NAMALWA (cell line): ENCODE results near the gene VSTM2L.
"Not testable (repeated sequence)": the region's sequence is repeated elsewhere in the genome, so short reads cannot be mapped to it uniquely, and the experiment has no call there.

Experiments used
- DNase-seq: peaks from one replicate; pipeline ENCODE4 v3.0.0-alpha.2; 2015; ENCODE audit warnings: low spot score

VSTM2L gene

DNA sequence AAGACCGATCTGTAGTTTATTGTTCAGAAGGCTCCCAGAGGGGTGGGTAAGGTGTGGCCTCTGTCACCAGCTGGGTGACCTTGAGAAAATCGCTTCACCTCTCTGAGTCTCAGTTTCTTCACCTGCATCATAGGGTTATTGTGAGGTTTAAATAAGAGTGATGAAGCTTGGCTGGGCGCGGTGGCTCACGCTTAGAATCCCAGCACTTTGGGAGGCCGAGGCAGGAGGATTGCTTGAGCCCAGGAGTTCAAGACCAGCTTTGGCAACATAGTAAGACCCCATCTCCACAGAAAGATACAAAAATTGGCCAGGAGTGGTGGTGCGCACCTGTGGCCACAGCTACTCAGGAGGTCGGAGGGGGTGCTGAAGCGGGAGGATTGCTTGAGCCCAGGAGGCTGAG is 36.0 kb downstream of the VSTM2L start:
- no peak for DNase-seq

DNA sequence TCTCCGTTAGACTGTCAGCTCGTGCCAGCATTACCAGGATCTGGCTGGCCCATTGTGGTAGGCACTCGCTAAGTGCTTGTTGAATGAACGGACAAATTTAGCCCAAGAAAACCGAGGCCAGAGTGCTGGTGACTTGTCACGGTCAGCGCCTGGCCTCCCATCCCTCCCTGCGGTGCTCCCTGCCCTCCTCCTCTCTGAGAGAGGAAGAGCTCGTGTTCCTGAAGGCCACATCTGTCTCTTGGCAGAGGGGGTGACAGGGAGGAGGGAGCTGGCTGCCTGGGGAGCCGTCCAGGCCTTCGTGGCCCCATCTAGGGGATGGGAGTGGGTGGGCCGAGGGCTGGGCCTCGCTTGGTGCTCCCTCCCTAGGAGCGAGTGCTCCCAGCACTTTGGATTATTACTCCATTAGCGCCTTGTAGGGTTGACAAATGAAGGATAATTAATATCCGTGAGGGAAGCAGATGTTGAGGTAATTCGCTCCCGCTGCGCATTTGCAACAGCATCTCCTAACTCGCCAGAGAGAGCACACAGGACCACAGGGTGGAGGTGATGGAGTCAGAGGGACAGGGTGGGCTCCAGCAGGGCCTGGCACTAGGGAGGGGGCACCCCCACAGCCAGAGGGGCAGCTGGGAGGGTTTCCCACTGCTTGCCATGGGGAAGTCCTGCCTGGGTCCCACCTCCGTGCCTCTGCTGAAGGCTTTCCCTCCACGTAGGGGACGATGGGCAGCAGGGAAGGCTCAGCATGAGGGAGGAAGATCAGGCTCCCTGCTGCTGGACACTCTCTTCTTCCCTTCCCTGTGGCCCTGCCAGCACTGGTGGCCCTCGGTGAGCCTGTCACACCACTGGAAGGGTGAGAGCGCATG is 37.0 kb downstream of the VSTM2L start:
- no peak for DNase-seq

DNA sequence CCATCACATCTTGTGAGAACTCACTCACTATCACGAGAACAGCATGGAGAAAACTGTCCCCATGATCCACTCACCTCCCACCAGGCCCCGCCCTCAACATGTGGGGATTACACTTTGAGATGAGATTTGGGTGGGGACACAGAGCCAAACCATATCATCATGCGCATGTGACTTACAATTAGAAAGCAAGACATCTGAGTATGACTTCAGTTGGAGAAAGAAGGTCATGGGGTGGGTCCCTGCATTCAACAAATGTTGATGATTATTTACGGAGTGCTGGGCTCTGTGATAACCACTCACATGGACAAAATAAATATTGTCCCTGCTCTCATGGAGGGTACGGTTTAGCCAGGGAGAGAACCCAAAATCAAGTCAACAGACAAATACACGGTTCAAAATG is 37.9 kb downstream of the VSTM2L start:
- DNase-seq = no peak

DNA sequence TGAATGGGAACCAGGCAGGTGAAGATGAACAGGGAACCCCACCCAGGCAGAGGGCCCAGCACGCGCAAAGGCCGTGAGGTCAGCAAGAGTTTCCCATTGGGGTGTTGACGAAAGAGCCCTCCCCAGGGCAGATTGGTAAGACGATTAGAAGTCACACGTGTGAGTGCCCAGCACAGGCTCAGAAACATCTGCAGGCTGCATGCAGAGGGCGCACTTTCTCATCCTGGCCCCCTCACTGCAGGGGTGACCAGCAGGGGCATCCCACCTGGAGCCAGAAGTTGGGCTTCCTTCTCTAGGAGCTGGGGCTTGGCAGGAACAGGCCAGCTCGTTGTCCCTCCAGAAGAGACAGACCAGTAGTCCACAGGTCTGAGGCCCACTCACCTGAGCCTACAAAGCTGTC is 38.4 kb downstream of the VSTM2L start:
- DNase-seq = peak; percentile 13

DNA sequence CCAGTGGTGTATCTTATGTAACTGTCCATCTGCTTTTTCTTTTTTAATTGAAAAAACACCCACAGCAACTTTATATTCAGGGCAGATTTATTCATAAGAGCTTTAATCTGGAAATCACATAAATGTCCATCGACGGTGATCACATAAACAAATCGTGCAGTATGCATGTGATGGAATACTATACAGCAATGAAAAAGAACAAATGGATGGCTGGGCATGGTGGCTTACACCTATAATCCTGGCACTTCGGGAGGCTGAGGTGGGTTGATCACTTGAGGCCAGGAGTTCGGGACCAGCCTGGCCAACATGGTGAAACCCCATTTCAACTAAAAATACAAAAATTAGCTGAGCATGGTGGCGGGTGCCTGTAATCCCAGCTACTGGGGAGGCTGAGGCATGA is 39.1 kb downstream of the VSTM2L start:
- DNase-seq = no peak

DNA sequence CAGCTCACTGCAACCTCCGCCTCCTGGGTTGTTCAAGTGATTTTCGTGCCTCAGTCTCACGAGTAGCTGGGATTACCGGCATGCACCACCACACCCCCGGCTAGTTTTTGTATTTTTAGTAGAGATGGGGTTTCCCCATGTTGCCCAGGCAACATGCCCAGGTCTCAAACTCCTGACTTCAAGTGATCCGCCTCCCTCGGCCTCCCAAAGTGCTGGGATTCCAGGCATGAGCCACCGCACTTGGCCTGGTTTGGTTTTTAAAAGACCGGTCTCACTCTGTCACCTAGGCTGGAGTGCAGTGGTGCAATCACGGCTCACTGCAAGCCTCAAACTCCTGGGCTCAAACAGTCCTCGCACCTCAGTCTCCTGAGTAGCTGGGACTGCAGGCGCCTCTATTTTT is 40.1 kb downstream of the VSTM2L start:
- no peak for DNase-seq

DNA sequence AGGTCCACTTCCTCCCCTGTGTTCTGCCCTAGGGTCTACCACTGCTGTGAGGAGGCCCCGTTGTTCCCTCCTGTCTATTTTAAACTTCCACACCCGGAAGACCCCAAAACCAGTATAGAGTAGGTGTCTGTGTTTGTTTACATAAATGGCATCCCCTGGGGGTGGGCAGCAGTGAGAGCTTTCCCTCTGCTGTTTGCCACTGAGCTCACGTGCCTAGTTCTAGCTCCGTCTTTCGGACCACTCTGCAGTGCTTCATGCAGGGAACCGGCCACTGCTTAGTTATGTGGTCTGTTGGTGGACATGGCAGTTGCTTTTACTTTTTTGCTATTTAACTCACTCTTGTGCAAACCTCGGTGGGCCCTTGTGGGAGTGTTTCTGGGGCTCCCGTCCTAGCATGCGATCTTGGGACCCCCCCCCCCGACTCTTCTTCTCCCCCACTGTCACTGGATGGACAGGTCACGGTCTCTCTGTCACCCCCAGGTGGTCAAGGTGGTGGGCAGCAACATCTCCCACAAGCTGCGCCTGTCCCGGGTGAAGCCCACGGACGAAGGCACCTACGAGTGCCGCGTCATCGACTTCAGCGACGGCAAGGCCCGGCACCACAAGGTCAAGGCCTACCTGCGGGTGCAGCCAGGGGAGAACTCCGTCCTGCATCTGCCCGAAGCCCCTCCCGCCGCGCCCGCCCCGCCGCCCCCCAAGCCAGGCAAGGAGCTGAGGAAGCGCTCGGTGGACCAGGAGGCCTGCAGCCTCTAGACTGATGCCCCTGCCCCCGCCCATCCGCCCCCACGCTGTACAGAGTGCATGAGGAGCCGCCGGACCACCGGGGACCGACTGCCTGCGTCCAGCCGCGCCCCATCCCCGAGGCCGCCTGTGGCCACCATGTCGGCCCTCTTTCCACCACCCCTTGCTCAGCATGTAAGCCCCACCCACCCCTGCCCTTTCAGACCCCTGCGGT is 40.9 kb downstream of the VSTM2L start:
- no peak for DNase-seq

DNA sequence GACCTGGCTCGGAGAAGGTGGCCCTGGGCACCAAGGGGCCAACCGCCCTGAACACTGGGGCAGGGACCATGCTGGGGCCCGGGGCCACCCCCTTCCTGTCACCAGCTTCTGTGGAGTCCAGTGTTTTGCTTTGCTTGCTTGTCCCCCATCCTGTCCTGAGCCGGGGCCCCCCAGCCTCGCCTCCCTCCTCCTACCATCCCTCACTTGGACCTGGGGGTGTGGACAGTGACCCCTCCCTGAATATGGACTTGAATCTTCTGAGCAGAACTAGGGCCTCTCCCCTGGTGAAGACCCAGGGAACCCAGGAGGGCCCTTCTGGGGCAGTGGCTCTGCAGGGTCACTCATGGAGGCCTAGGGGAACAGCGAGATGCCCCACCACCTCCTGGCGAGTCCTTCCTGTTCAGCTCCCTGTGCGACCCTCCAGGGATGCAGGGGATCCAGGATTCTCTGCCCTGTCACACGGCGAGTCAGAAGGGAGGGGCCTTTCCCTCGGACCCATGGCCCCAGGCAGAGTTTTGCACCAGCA is 41.6 kb downstream of the VSTM2L start:
- DNase-seq = no peak

DNA sequence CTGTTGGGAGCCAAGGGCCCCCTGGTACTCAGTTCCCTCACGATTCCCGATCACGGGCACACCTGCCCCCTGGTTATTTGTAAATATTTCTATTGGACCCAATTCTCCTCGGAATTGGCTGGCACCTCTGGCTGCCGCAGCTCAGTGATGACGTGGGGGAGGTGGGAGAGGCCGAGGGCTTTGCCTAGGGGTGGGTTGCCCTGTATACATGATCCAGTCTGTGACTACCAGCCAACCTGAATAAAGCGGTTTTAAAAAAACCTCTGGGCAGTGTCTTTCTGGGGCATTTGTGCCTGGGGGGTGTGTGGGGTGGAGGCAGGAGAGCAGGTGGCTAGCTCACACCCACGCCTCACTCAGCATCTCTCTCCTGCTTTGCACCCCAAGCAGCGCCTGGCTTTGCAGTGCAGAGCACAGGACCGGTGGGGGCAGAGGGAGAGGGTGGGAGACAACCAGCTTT is 42.2 kb downstream of the VSTM2L start:
- no peak for DNase-seq

DNA sequence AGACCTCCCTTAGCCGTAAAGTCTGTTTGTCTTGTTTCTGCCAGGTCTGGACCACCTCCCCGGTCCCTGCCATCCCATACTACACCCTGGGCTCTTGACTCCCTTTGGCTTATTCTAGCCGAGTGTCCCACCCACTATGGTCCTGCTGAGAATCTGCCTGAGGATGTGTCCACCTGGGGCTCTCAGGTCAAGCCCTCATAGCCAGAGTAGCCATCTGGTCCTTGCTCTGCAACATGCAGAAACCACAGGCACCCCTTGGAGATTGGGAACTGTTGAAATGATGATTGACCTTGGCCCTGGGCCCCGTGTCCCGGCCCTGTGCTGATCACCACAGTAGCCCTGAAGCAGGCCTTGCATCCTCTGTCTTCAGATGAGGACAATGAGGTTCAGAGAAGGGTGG is 44.0 kb downstream of the VSTM2L start:
- DNase-seq = no peak

DNA sequence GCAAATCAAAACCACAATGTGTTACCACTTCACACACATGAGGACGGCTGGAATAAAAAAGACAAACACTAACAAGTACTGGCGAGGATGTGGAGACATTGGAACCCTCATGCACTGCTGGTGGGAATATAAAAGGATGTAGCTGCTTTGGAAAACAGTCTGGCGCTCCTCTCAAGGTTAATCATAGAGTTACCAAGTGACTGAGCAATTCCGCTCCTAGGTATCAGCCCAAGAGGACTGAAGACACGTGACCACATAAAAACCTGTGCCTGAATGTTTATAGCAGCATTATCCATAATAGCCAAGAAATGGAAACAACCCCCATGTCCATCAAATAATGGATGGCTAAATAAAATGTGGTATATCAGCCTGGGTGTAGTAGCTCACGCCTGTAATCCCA is 45.0 kb downstream of the VSTM2L start:
- DNase-seq = no peak

DNA sequence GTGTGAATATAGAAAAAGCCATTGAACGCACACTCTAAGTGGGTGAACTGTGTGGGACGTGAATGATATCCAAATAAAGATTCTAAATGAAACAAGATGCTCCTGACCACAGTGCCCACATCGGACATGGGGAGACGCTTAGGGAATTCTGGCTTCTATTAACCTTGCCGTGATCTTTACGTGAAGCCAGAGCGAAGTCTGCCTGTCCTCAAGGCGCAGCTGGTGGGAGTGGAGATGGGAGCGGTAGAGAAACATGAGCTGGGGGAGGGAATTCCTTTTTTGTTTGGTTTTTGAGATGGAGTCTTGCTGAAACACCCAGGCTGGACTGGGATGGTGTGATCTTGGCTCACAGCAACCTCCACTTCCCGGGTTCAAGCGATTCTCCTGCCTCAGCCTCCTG is 46.0 kb downstream of the VSTM2L start:
- no peak for DNase-seq

DNA sequence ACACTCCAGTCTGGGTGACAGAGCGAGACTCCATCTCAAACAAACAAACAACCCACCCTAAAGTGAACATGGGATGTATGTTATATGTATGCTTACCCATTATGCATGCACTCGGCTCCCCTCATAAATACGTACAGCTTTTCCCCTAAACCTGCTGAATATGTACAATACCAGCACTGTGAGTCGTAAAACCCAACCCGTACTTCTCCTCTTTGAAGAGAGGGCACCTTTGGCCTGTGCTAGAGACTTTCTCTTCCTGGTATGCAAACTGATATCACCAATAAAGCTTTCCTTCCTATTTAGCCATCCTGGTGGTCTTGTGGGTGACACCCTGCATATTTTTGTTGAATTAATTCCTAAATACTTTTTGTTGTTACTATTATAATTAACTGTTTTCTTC is 51.3 kb downstream of the VSTM2L start:
- no peak for DNase-seq

DNA sequence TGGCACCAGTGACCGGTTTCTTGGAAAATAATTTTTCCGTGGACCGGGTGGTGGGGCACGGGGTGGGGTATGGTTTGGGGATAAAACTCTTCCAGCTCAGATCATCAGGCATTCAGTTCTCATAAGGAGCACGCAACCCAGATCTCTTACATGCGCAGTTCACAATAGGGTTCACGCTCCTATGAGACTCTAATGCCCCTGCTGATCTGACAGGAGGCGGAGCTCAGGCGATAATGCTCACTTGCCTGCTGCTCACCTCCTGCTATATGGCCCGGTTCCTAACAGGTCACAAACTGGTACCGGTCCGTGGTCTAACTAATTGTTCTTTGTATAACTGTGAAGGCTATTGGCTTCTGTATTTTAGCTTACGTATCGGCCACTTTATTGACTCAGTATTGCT is 51.7 kb downstream of the VSTM2L start:
- DNase-seq = no peak

DNA sequence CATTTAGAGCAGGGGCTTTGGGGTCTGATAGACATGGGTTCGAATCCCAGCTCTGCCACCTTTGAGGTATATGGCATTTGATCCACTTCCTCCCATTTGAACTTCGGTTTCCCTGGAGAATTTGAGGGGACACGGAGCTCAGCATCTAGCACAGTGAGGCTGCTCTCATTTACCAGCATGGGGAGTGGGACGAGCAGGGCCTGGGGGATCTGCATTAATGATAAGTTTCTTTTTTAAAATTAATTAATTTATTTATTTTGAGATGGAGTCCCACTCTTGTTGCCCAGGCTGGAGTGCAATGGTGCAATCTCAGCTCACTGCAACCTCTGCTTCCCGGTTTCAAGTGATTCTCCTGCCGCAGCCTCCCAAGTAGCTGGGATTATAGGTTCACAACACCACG is 52.6 kb downstream of the VSTM2L start:
- no peak for DNase-seq

DNA sequence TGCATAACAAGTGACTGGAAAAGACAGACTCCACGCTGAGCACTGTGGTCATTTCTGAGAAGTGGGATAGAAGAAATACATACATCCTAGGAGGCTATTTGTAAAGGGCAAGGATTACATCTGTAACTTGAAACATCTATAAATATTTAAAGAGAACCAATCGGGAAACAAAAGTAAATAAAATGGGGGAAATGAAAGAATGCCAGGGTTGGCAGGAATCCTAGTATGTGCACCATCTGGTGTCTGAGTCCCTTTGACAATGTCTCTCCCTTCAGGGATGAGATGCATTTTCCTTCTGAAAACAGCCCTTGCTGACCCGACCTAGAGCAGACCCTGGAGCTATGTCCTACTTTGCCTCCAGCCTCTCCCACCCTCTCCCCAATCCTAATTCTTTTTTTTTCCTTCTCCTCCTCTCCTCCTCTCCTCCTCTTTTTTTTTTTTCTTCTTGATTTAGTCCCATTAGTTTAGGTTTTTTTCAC is 53.2 kb downstream of the VSTM2L start:
- DNase-seq = no peak

DNA sequence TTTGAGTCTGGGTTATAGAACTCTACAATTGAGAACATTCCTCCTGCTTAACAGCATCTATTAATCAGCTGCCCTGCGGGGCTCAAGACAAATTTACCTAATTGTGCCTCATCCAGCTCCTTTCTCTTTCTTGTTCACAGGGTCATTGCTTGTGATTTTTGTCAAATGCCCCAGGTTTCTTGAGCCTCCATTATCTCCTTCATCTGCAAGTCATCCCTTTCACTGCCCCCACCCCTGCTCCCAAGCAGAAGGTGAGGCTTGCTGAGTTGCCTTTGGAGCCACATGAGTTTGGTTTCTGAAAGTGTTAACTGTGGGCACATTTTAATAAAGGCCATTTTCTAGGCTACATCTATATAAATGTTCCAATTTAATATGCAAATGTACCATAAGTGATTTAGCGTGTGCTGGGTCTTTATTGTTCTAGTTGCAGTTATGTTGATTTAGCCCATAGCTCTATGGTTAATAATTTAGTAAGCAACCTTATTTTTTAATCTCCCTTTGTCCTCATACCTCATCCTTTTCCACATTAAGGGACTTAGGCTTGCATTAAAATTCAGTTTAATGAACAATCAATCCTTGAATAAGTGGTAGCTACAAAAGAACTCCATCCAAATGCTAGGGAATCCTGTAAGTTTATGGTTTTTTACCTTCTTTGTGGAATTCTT is 56.1 kb downstream of the VSTM2L start:
- DNase-seq = no peak

DNA sequence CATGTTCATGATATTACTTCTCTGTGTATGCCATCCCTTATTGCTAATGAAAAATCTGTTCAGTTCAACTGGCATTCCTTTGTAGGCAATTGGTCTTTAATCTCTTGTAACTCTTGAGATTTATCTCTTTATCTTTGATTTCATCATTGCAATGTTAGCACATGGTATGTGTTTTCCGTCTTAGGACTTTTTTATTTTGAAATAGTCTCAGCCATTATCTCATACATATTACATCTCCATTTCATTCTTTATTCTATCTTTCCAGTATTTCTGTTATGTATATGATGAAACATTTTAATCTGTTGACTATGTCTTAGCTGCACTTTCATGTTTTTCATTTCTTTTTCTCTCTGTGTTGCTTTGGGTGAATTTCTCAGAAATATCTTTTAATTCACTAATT is 58.1 kb downstream of the VSTM2L start:
- no peak for DNase-seq

DNA sequence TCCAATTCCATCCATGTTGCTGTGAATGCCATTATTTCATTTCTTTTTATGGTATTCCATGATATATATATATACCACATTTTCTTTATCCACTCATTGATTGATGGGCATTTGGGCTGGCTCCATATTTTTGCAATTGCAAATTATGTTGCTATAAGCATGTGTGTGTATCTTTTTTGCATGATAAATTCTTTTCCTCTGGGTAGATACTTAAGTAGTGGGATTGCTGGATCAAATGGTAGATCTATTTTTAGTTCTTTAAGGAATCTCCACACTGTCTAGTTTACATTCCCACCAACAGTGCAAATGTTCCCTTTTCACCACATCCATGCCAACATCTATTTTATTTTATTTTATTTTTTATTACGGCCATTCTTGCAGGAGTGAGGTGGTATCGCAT is 60.6 kb downstream of the VSTM2L start:
- not testable (repeated sequence) for DNase-seq

DNA sequence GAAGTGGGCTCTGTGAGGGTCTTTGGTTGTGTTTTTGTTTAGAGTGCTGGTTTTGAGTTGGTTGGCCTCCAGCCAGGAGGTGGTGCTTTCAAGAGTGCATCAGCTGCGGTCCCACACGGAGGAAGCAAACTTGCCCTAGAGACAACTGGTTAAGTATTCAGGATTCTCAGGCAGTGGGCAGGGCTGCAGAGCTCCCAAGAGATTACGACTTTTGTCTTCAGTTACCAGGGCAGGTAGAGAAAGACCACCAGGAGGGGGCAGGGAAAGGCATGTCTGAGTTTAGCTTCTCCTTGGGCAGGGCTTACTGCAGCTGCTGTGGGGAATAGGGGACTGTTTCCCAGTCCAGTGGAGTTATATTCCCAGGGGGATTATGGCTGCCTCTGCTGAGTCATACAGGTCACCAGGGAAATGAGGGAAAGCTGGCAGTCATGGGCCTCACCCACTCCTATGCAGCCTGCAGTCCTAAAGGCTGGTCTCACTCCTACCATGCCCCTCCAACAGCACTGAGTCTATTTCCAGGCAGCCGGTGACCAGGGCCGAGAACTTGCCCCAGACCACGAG is 66.0 kb downstream of the VSTM2L start:
- DNase-seq = no peak

DNA sequence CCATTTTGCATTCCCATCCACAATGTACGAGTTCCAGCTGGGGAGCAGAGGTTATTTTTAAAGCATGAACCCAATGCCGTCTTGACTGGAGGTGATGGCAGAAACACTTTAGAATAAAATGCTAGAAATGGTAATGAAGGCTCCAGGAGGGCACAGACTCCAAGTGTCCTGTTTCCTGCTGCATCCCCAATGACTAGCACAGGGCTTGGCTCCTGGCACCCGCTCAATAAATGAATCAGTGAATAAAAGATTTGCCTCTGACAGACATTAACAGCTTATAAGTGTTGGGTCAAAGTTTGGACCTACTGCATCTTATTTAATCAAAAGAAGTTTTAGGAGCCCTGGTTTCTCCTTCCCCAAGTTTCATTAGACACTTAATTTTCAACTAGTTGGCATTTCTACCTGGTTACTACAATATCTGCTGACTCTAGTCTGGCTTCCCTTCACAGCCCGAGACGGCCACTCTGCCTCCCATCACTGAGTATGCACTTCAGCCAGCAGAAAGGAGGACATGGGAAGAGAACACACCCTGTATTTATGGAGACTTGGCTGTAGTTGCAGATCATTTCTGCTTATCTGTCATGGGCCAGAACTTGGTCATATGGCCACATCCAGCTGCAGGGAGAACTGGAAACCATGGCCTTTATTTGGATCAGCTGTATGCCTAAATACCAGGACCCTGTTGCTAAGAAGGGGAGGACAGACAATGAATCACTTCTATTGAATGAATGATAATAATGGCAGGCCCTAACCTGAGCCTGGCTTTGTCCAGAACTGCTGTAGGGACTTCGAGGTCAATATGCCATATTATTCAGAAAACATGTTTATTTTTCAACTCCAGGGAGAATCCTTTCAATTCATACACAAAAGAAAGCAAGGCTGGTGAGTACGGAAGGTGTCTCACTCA is 67.3 kb downstream of the VSTM2L start:
- DNase-seq = no peak
